Measurements from ENCODE around the gene SLC6A17.

The SLC6A17 gene

GRCh38 chr1:110200666-110201065 is 50.4 kb downstream of the SLC6A17 start:
- TF ChIP-seq EZH2phosphoT487 (IDR thresholded peaks at IDR 0.05; ENCODE audit: borderline replicate concordance) = no peak
- TF ChIP-seq, protein P1, sequence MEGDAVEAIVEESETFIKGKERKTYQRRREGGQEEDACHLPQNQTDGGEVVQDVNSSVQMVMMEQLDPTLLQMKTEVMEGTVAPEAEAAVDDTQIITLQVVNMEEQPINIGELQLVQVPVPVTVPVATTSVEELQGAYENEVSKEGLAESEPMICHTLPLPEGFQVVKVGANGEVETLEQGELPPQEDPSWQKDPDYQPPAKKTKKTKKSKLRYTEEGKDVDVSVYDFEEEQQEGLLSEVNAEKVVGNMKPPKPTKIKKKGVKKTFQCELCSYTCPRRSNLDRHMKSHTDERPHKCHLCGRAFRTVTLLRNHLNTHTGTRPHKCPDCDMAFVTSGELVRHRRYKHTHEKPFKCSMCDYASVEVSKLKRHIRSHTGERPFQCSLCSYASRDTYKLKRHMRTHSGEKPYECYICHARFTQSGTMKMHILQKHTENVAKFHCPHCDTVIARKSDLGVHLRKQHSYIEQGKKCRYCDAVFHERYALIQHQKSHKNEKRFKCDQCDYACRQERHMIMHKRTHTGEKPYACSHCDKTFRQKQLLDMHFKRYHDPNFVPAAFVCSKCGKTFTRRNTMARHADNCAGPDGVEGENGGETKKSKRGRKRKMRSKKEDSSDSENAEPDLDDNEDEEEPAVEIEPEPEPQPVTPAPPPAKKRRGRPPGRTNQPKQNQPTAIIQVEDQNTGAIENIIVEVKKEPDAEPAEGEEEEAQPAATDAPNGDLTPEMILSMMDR (conservative IDR thresholded peaks at IDR 0.05; ENCODE audit: low read length) = no peak
- peaks cover 5% of the 10 kb centered on the region for H3K4me1 ChIP-seq (ENCODE audit: insufficient read depth, low read length, poor library complexity, severe bottlenecking)
- no peaks in the 10 kb centered on the region for H3F3A ChIP-seq (ENCODE audit: low read depth)
- H3K36me3 ChIP-seq (ENCODE audit: insufficient read depth, low read length) = no peaks in the 10 kb centered on the region
- H3K9me3 ChIP-seq (ENCODE audit: insufficient read depth, low read depth, low read length) = no peaks in the 10 kb centered on the region
- H3K4me2 ChIP-seq (ENCODE audit: low read depth, low read length, poor library complexity, severe bottlenecking) = no peak overlapping the region
- no peaks in the 10 kb centered on the region for H3K79me2 ChIP-seq (ENCODE audit: insufficient read depth, low read length)
- H2AFZ ChIP-seq (ENCODE audit: low read length) = no peak overlapping the region
- no peaks in the 10 kb centered on the region for H3K27me3 ChIP-seq (ENCODE audit: insufficient read depth, low read length, poor library complexity, severe bottlenecking)
- H3K9ac ChIP-seq (ENCODE audit: low read depth, low read length, poor library complexity, severe bottlenecking) = no peak overlapping the region
- no peak overlapping the region for H3K4me3 ChIP-seq (ENCODE audit: low read length, poor library complexity, severe bottlenecking)
- H3K9me2 ChIP-seq (replicated peaks; ENCODE audit: low read depth, low read length) = no peaks in the 10 kb centered on the region
- H4K20me1 ChIP-seq (ENCODE audit: insufficient read depth, low read length, poor library complexity, severe bottlenecking) = no peaks in the 10 kb centered on the region

GRCh38 chr1:110201157-110201825 is 51.0 kb downstream of the SLC6A17 start:
- Histone ChIP-seq H3K9me2 (replicated peaks; ENCODE audit: low read depth, low read length) (no peaks in the 10 kb centered on the region), H3K27me3 (ENCODE audit: insufficient read depth, low read length, poor library complexity, severe bottlenecking) (no peaks in the 10 kb centered on the region), H3K79me2 (ENCODE audit: insufficient read depth, low read length) (no peaks in the 10 kb centered on the region), H3F3A (ENCODE audit: low read depth) (no peaks in the 10 kb centered on the region), H3K4me2 (ENCODE audit: low read depth, low read length, poor library complexity, severe bottlenecking) (no peak overlapping the region), H4K20me1 (ENCODE audit: insufficient read depth, low read length, poor library complexity, severe bottlenecking) (no peaks in the 10 kb centered on the region), H3K4me1 (ENCODE audit: insufficient read depth, low read length, poor library complexity, severe bottlenecking) (peaks cover 5% of the 10 kb centered on the region), H3K4me3 (ENCODE audit: low read length, poor library complexity, severe bottlenecking) (no peak overlapping the region), H3K9ac (ENCODE audit: low read depth, low read length, poor library complexity, severe bottlenecking) (no peak overlapping the region), H3K9me3 (ENCODE audit: insufficient read depth, low read depth, low read length) (no peaks in the 10 kb centered on the region), H2AFZ (ENCODE audit: low read length) (no peak overlapping the region), H3K36me3 (ENCODE audit: insufficient read depth, low read length) (no peaks in the 10 kb centered on the region)
- TF ChIP-seq, protein P1 (conservative IDR thresholded peaks at IDR 0.05; ENCODE audit: low read length) = no peak
- no peak for TF ChIP-seq EZH2phosphoT487 (IDR thresholded peaks at IDR 0.05; ENCODE audit: borderline replicate concordance)

DNA sequence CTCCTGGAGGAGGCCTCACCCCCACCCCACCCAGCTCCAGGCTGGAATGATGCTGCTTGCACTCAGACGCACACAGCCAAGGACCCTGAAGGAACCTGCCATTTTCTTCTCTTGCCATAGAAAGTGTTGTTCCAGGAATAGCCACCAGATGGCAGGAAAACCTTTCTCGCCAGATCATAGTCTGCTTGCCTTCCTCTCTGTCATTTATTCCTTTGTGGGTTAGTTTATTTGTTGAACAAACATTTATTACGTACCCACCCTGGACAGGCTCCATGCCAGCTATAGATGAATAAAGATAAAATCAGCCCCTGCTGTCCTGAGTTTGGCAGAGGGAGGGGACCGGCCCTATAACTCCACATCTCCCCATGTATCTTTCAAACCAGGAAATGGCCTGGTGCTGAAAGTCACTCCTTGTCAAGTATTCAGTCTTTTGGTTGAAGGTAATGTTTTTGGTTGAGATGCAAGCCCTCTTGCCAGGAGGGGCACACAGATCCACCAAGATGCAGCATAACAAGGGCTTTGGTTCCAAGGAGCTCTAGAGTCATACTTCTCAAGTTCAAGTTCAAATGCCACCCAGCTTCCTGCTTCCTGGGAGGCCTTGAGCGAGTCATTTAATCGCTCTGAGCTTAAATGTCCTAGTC is 52.8 kb downstream of the SLC6A17 start:
- Histone ChIP-seq H3K9me2 (replicated peaks; ENCODE audit: low read depth, low read length) (no peaks in the 10 kb centered on the region), H3F3A (ENCODE audit: low read depth) (no peaks in the 10 kb centered on the region), H3K9ac (ENCODE audit: low read depth, low read length, poor library complexity, severe bottlenecking) (no peak overlapping the region), H3K79me2 (ENCODE audit: insufficient read depth, low read length) (no peaks in the 10 kb centered on the region), H3K4me1 (ENCODE audit: insufficient read depth, low read length, poor library complexity, severe bottlenecking) (peaks cover 5% of the 10 kb centered on the region), H3K36me3 (ENCODE audit: insufficient read depth, low read length) (no peaks in the 10 kb centered on the region), H3K27me3 (ENCODE audit: insufficient read depth, low read length, poor library complexity, severe bottlenecking) (no peaks in the 10 kb centered on the region), H2AFZ (ENCODE audit: low read length) (peak overlapping the region; percentile 94), H4K20me1 (ENCODE audit: insufficient read depth, low read length, poor library complexity, severe bottlenecking) (no peaks in the 10 kb centered on the region), H3K4me3 (ENCODE audit: low read length, poor library complexity, severe bottlenecking) (no peak overlapping the region), H3K4me2 (ENCODE audit: low read depth, low read length, poor library complexity, severe bottlenecking) (no peak overlapping the region), H3K9me3 (ENCODE audit: insufficient read depth, low read depth, low read length) (no peaks in the 10 kb centered on the region)
- no peak for TF ChIP-seq EZH2phosphoT487 (IDR thresholded peaks at IDR 0.05; ENCODE audit: borderline replicate concordance)
- TF ChIP-seq, protein P1 (conservative IDR thresholded peaks at IDR 0.05; ENCODE audit: low read length) = peak; percentile 94
